Measurements from ENCODE around the gene UBQLN4. TPM values are rescaled to one million over a fixed set of nuclear protein-coding genes. Genes with fewer than 3 reads are reported as not detected.

UBQLN4 gene
- total and polyA plus RNA-seq, 2 of the 4 experiments (the other 2 are of a cell fraction): 8.8 to 21.6 TPM

- Histone ChIP-seq H3K4me1 (ENCODE audit: control insufficient read depth, insufficient read depth, low read length) (peaks cover 4% of the 10 kb centered on the region; the same call in 1 of the 2 replicates), H3K27ac (ENCODE audit: insufficient read depth, low read length) (no peak overlapping the region), H4K5ac (ENCODE audit: low read depth, low read length) (no peak overlapping the region), H2BK5ac (ENCODE audit: low read depth, low read length, poor library complexity, severe bottlenecking) (no peak overlapping the region), H2AK5ac (ENCODE audit: low read depth, low read length) (no peak overlapping the region), H2BK15ac (ENCODE audit: low read depth, low read length) (no peak overlapping the region), H3K56ac (ENCODE audit: extremely low read depth, insufficient read depth, low read length) (no peak overlapping the region), H3K4ac (ENCODE audit: low read depth, low read length) (no peak overlapping the region), H4K91ac (ENCODE audit: insufficient read depth, low read depth, low read length) (no peak overlapping the region), H2BK20ac (ENCODE audit: low read depth, low read length) (no peak overlapping the region), H3K9ac (ENCODE audit: low read depth, low read length) (no peak overlapping the region), H2AFZ (replicated peaks; ENCODE audit: low read length, poor library complexity) (no peak overlapping the region), H3K9me3 (ENCODE audit: control insufficient read depth, insufficient read depth, low read length) (no peaks in the 10 kb centered on the region), H3K36me3 (ENCODE audit: control insufficient read depth, insufficient read depth, low read length) (peaks cover 19% of the 10 kb centered on the region), H3K18ac (ENCODE audit: low read depth, low read length) (no peak overlapping the region), H3K14ac (replicated peaks; ENCODE audit: low read depth, low read length) (no peak overlapping the region), H3K9me1 (ENCODE audit: insufficient read depth, low read length) (peaks cover 17% of the 10 kb centered on the region), H3K23ac (ENCODE audit: low read depth, low read length) (no peak overlapping the region), H4K20me1 (ENCODE audit: insufficient read depth, low read length) (0 out of 2 replicates have a peak, but pooled peaks cover 2% of the 10 kb centered on the region), H2AK9ac (replicated peaks; ENCODE audit: low read depth, low read length, poor library complexity) (no peak overlapping the region), H3K4me3 (ENCODE audit: insufficient read depth, low read depth, low read length) (no peak overlapping the region), H3K27me3 (ENCODE audit: control insufficient read depth, insufficient read depth, low read length) (no peaks in the 10 kb centered on the region), H3K4me2 (ENCODE audit: low read depth, low read length) (no peak overlapping the region), H4K8ac (ENCODE audit: low read depth in 2 of 2, low read length in 2 of 2) (no peak overlapping the region), H3K79me1 (ENCODE audit: low read depth in 1 of 2, low read length in 2 of 2) (peaks cover 25 to 60% of the 10 kb centered on the region in 2 experiments), H2BK120ac (ENCODE audit: low read depth, low read length) (no peak overlapping the region)
- TF ChIP-seq, protein P1, sequence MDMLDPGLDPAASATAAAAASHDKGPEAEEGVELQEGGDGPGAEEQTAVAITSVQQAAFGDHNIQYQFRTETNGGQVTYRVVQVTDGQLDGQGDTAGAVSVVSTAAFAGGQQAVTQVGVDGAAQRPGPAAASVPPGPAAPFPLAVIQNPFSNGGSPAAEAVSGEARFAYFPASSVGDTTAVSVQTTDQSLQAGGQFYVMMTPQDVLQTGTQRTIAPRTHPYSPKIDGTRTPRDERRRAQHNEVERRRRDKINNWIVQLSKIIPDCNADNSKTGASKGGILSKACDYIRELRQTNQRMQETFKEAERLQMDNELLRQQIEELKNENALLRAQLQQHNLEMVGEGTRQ (IDR thresholded peaks at IDR 0.05; ENCODE audit: low read depth, low read length): no peak
- TF ChIP-seq FOS (IDR thresholded peaks at IDR 0.05; ENCODE audit: low read depth, low read length): no peak
- no peak for TF ChIP-seq CEBPB (IDR thresholded peaks at IDR 0.05; ENCODE audit: low read depth, low read length)
- DNase-seq (no peak), ATAC-seq (ENCODE audit: low read depth) (no peak)
- intact Hi-C loops (cut with micrococcal nuclease): no loop called here
- no TSS peak for BruUV-seq (replicated peaks)
- in situ Hi-C loops (cut with MboI; ENCODE audit: low sequenced_read_pairs): no loop called here
- ChIA-PET POLR2A (ENCODE audit: unreplicated experiment) (no interaction called here), CTCF (no interaction called here)
- dilution Hi-C loops (cut with HindIII; ENCODE audit: low sequenced_read_pairs, unreplicated experiment): no loop called here
- WGBS, 2 experiments (ENCODE audit: extremely low coverage in 2 of 2, insufficient read length in 1 of 2): no CpG with 5 or more reads among the region's 7 CpGs
Measured at GRCh38 chr1:156051011-156051725, 2.4 kb downstream of the UBQLN4 start.
